Ovary (tissue), 9 donors: ENCODE results near the gene SRGAP3. TPM values are rescaled to one million over a fixed set of nuclear protein-coding genes. Genes with fewer than 3 reads are reported as not detected.
A peak's percentile ranks its signal among the peaks of the same experiment; 100 is the strongest.

Experiments used
- DNase-seq, 5 donors: peaks; one replicate each; pipeline ENCODE4 v3.0.0-alpha.2; 2019 to 2020
- H3K27ac ChIP-seq, 2 donors: fragments of 200-600 bp; one replicate each; pipeline versions ENCODE4 v1.5.1 to v1.8.0; 2019 to 2022
- H3K27me3 ChIP-seq: fragments of 200-600 bp; one replicate; pipeline ENCODE4 v1.8.0; 2022
- H3K36me3 ChIP-seq: fragments of 200-600 bp; sonication (generic); one replicate; pipeline ENCODE4 v1.5.1; 2019
- H3K4me1 ChIP-seq: one replicate; pipeline ENCODE4 v1.8.1; 2013; ENCODE audit warnings: mild to moderate bottlenecking, moderate library complexity; ENCODE audit not compliant: insufficient read depth
- H3K4me3 ChIP-seq: fragments of 200-600 bp; sonication (generic); one replicate; pipeline ENCODE4 v1.5.1; 2017
- H3K9me3 ChIP-seq, 2 donors: fragments of 200-600 bp in 1 of 2; sonication (generic) in 1 of 2; one replicate each; pipeline versions ENCODE4 v1.5.1 to v1.8.1; 2013 to 2019; ENCODE audit warnings: mild to moderate bottlenecking in 1 of 2, moderate library complexity in 1 of 2
- EP300 ChIP-seq: sonication (generic); formaldehyde crosslinking; IDR thresholded peaks from one replicate; pipeline ENCODE4 v1.6.1; 2017; ENCODE audit warnings: antibody characterized with exemption
- POLR2A ChIP-seq: fragments of 450-650 bp; IDR thresholded peaks from one replicate; pipeline ENCODE4 v1.6.1; 2017; ENCODE audit warnings: antibody characterized with exemption, mild to moderate bottlenecking, moderate library complexity
- WGBS, 3 donors: extraction: QIAGEN DNeasy Blood & Tissue Kit in 1 of 3; methylation state at CpG; one replicate each; pipeline versions ENCODE4 v1.1.5 to v1.1.7; 2013 to 2017; 5-methylcytosine and 5-hydroxymethylcytosine counted together
- intact Hi-C, 4 donors: fragments of 100-400 bp; cut with DNase I; formaldehyde crosslinking; loops; one replicate each; pipeline versions ENCODE4 v1.11.0 to v1.15.1; 2022 to 2023
- polyA plus RNA-seq, 2 donors: library from polyadenylated mRNA; stranded (reverse); fragments of 200-250 nt in 1 of 2; fragments of 350-450 nt in 1 of 2; fragmentation: Illumina TruSeq in 1 of 2; extraction: RNeasy Lipid Tissue Mini Kit (QIAGEN cat#74804) in 1 of 2; gene quantifications; one replicate each; pipeline ENCODE4 v1.2.3, GENCODE V29; 2013 to 2014
- total RNA-seq, 7 donors: library from RNA; depleted of rRNA in 2 of 7; stranded (reverse); fragments of >200 nt in 2 of 7; fragmentation: NEBNext Ultra II Directional in 3 of 7; extraction: Animal tissue kit (Norgen Biotek cat#: 25700) in 3 of 7; gene quantifications; one replicate each; pipeline versions ENCODE4 v1.1.0 to v1.2.4, GENCODE V29; 2016 to 2023
- TF ChIP-seq, protein P1 (sequence below), 3 donors: fragments of 450-650 bp in 2 of 3; fragments of 200-600 bp in 1 of 3; IDR thresholded peaks; one replicate each; pipeline versions ENCODE4 v1.5.1 to v1.8.0; 2016 to 2022; ENCODE audit warnings: antibody characterized with exemption in 3 of 3, mild to moderate bottlenecking in 1 of 3
- donor health status: DM: no; HTN: no; CAD: no; lungs with moderate emphysema.
- donor health status: DM: no; HTN: no; CAD: no.
- donor health status: Bipolar disorder and iron deficiency.
- donor health status: DM: yes; HTN: yes; CAD: no.
- donor health status: DM: no; HTN: no; CAD: no.
- donor health status: DM: yes; HTN: yes; CAD: no.

The SRGAP3 gene
- total and polyA plus RNA-seq, 9 donors, result 2.1 to 36.8 (median 13.1) TPM

DNA sequence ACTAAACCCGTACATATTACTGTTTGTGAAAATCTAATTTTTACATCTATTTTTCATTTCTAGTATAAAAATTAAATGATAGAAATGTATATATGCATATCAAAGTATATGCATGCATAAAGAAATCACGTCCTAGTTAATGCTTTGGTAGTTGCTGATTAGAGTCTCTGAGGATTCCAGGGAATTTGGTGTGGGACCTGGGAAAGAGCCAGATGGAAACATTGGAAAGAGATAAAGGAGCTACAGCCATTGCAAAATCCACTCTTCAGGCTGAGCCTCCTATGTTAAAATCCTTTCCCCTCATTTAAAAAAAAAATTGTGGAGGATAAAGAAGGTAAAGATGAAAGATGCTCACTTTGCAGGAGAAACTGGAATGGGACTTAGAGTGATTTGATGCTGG, 134.1 kb downstream of the SRGAP3 start:
- no peak for DNase-seq
- Histone ChIP-seq H3K27me3 (no peaks in the 10 kb centered on the region), H3K27ac (no peak overlapping the region), H3K4me3 (no peak overlapping the region), H3K36me3 (no peaks in the 10 kb centered on the region), H3K9me3 (no peaks in the 10 kb centered on the region), H3K4me1 (peaks cover 9% of the 10 kb centered on the region)
- TF ChIP-seq POLR2A (no peak), EP300 (no peak)
- TF ChIP-seq, protein P1, sequence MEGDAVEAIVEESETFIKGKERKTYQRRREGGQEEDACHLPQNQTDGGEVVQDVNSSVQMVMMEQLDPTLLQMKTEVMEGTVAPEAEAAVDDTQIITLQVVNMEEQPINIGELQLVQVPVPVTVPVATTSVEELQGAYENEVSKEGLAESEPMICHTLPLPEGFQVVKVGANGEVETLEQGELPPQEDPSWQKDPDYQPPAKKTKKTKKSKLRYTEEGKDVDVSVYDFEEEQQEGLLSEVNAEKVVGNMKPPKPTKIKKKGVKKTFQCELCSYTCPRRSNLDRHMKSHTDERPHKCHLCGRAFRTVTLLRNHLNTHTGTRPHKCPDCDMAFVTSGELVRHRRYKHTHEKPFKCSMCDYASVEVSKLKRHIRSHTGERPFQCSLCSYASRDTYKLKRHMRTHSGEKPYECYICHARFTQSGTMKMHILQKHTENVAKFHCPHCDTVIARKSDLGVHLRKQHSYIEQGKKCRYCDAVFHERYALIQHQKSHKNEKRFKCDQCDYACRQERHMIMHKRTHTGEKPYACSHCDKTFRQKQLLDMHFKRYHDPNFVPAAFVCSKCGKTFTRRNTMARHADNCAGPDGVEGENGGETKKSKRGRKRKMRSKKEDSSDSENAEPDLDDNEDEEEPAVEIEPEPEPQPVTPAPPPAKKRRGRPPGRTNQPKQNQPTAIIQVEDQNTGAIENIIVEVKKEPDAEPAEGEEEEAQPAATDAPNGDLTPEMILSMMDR (IDR thresholded peaks at IDR 0.05), result no peak
- 34 to 57% (median 37%) methylated on average over 2 of the region's 2 CpGs for WGBS, 3 donors
- intact Hi-C loops, result no loop called here

DNA sequence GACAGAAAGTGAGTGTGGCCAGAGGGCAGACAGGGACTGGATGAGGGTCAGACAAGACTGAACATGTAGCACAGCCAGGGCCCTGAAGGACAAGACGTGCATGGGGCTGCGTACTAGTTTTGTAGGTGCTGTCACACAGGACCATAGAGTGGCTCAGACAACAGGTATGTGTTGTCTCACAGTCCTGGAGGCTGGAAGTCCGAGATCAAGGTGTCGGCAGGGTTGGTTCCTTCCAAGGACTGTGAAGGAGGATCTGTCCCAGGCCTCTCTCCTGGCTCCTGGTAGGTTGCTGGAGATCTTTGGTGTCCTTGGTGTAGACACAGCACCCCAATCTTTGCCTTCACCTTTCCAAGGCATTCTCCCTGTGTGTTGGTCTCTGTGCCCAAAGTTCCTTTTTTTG, 136.4 kb downstream of the SRGAP3 start:
- intact Hi-C loops, result loop anchor here in 1 of 4 donors (5.0 kb wide), 1 partner anchor 189 kb away; no protein-coding TSS in a partner anchor
- 95 to 99% (median 97%) methylated on average over 4 of the region's 4 CpGs for WGBS, 3 donors

DNA sequence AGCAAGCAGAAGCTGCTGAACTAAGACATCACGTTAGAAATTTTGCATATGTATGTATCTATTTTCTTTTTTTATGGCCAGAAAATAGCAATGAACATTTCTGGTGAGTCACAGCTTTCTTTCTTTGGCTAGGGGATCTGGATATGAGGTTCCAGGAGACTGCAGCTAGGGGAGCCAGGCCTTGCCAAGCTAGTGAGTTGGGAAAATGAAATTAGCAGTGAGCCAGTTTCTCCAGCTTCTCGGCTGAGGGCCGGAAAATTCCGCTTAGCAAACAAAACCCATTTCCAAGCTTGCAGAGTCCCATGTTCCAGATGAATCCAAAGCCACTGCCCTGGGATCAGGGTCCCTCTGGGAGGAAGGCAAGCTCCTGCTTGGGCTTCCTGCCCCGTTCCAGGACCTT, 137.6 kb downstream of the SRGAP3 start:
- Histone ChIP-seq H3K36me3 (no peaks in the 10 kb centered on the region), H3K9me3 (no peaks in the 10 kb centered on the region), H3K4me3 (no peak overlapping the region), H3K27me3 (no peaks in the 10 kb centered on the region), H3K27ac (no peak overlapping the region), H3K4me1 (peaks cover 9% of the 10 kb centered on the region)
- no peak for TF ChIP-seq POLR2A
- TF ChIP-seq, protein P1 (IDR thresholded peaks at IDR 0.05), result peak in 1 of 3 donors; percentile 29
- intact Hi-C loops, result loop anchor here in 1 of 4 donors (5.0 kb wide), 1 partner anchor 190 kb away; no protein-coding TSS in a partner anchor
- peak; percentile 46 to 70 (median 61) for DNase-seq
- WGBS, 3 donors, result 17 to 31% (median 27%) methylated on average over 5 of the region's 5 CpGs

More for the DNA sequence above, 136.4 kb downstream of the SRGAP3 start:
- Histone ChIP-seq H3K4me3 (no peak overlapping the region), H3K9me3 (no peaks in the 10 kb centered on the region), H3K27ac (no peak overlapping the region), H3K36me3 (no peaks in the 10 kb centered on the region), H3K27me3 (no peaks in the 10 kb centered on the region), H3K4me1 (peaks cover 9% of the 10 kb centered on the region)
- no peak for TF ChIP-seq EP300
- no peak for DNase-seq

DNA sequence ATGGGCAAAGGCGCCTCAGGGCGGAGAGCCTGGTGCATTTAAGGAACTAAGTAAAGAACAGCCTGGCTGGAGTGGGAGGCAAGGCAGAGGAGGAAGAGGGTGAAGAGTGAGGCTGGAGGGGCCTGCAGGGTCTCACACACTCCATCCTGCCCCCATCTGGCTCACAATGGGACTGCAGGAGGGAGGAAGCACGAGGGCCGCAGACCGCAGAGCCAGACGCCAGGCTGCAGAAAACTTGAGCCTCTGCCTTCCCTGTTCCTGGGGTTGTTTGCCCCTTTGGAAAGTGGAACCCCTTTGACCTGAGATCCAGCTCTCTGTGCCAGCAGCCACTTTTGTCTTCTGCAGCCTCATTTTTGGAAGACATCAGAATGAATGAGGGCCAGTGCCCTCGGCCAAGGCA, 138.0 kb downstream of the SRGAP3 start:
- H3K9me3 ChIP-seq, result no peaks in the 10 kb centered on the region
- WGBS, 3 donors, result 86 to 94% (median 88%) methylated on average over 7 of the region's 7 CpGs
- no peak overlapping the region for H3K27ac ChIP-seq
- H3K36me3 ChIP-seq, result no peaks in the 10 kb centered on the region
- no peaks in the 10 kb centered on the region for H3K27me3 ChIP-seq
- peak in 1 of 5 donors; percentile 19 for DNase-seq
- H3K4me3 ChIP-seq, result no peak overlapping the region
- TF ChIP-seq EP300 (no peak), POLR2A (no peak)
- TF ChIP-seq, protein P1 (IDR thresholded peaks at IDR 0.05), result no peak
- intact Hi-C loops, result loop anchor here in 1 of 4 donors (5.0 kb wide), 1 partner anchor 191 kb away; no protein-coding TSS in a partner anchor
- H3K4me1 ChIP-seq, result peaks cover 9% of the 10 kb centered on the region

DNA sequence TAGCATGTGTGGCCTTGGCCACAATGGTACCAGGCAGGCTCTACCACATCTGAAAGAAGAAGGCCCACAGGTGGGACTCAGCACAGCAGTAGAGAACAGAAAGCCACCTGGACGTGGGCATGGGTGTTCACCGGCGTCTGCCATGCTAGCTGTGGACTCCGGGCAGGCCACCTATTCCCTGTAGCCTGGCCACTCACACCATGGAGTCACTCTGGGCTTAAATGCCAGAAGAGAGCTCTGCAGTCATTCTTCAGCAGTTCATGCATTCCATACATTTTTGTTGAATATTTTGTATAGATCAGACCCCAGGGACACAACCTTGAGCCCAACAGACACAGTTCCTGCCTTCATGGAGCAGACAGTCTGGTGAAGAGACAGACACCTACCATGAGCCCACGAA, 138.6 kb downstream of the SRGAP3 start:
- no peaks in the 10 kb centered on the region for H3K9me3 ChIP-seq
- no peaks in the 10 kb centered on the region for H3K36me3 ChIP-seq
- 88 to 92% (median 92%) methylated on average over 5 of the region's 5 CpGs for WGBS, 3 donors
- no peak overlapping the region for H3K4me3 ChIP-seq
- no peaks in the 10 kb centered on the region for H3K27me3 ChIP-seq
- TF ChIP-seq POLR2A, result no peak
- no peak for TF ChIP-seq EP300
- TF ChIP-seq, protein P1 (IDR thresholded peaks at IDR 0.05), result no peak
- H3K27ac ChIP-seq, result no peak overlapping the region
- no peak for DNase-seq
- intact Hi-C loops, result loop anchor here in 1 of 4 donors (5.0 kb wide), 1 partner anchor 191 kb away; no protein-coding TSS in a partner anchor
- H3K4me1 ChIP-seq, result peaks cover 9% of the 10 kb centered on the region
